C4-2B (cell line): ENCODE data around the gene ERI2.
A peak's percentile ranks its signal among the peaks of the same experiment; 100 is the strongest.

Experiments used
- H3K27ac ChIP-seq: fragments of 450-650 bp; 2 replicates; pipeline ENCODE4 v1.5.1; 2017
- ZFX ChIP-seq: fragments of 450-650 bp; IDR thresholded peaks from 2 replicates; pipeline ENCODE4 v1.6.1; 2017
- TF ChIP-seq, protein P1 (sequence below): fragments of 450-650 bp; conservative IDR thresholded peaks from 2 replicates; pipeline ENCODE4 v1.5.1; 2017; ENCODE audit warnings: mild to moderate bottlenecking

The ERI2 gene

DNA sequence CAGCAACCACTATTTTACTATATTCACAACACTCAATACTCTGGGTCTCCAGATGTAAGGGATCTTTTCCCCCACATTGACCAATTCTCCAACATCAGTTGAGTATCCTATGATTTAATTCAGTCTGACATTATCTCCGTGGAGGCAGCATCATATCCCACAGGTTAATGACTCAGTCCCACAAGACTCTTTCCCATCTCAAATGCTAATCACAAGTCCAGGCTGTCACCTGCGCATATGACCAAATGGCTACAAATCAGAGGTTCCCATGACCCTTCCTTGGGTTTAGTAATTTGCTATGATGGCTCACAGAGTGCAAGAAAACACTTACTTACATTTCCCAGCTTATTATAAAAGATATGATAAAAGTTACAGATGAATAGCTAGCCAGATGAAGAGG lies 23.8 kb downstream of the ERI2 start:
- TF ChIP-seq ZFX: no peak
- TF ChIP-seq, protein P1, sequence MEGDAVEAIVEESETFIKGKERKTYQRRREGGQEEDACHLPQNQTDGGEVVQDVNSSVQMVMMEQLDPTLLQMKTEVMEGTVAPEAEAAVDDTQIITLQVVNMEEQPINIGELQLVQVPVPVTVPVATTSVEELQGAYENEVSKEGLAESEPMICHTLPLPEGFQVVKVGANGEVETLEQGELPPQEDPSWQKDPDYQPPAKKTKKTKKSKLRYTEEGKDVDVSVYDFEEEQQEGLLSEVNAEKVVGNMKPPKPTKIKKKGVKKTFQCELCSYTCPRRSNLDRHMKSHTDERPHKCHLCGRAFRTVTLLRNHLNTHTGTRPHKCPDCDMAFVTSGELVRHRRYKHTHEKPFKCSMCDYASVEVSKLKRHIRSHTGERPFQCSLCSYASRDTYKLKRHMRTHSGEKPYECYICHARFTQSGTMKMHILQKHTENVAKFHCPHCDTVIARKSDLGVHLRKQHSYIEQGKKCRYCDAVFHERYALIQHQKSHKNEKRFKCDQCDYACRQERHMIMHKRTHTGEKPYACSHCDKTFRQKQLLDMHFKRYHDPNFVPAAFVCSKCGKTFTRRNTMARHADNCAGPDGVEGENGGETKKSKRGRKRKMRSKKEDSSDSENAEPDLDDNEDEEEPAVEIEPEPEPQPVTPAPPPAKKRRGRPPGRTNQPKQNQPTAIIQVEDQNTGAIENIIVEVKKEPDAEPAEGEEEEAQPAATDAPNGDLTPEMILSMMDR: no peak
- H3K27ac ChIP-seq: no peak overlapping the region

DNA sequence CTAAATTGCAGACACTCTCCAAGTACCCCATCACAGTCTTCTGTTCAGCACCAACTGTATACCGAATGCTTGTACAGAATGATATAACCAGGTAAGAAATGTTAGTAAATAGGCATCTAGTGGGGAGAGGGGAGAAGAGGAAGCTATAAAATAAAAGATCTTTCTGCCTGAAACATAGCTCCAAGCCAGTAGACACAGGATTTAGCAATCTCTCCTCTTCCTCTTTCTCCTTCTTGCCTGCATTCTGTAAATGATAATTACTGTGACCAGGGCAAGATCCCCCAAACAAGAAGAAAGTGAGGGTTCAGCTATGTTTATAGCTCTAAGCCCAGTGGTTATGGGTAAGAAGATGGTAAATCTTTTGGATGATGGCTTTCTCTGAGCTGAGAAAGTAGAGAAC lies 24.6 kb downstream of the ERI2 start:
- TF ChIP-seq, protein P1: no peak
- no peak for TF ChIP-seq ZFX

DNA sequence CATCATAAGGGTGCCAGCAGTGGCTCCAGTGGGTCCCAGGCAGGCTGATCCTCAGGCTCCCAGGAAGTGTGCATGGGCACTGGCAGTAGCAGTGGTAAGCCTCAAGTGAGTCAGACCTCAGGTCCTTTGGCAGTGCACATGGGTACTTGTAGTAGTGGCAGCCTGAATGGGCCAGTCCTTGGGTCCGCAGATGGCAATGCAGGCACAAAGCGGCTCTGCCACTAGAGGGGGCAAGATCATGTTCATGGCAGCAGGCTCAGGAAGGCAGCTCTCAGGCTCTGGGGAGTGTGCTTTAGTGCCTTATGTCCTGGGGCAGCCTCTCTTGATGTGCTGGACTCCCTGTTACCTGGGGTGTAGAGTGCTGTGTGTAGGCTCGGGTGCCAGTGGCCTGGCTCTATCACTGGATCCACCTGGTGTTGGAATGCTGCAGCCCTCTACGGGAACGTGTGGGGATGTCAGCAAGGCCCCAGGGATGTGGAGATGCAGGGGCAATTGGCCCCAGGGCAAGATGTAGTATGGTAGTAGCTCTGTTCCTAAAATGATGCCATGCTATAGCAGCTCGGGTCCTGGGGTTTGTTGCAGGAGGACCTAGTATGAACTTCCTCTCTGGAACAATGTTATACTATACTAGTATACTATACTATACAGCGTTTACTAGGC lies 31.4 kb downstream of the ERI2 start:
- TF ChIP-seq, protein P1: peak; percentile 82
- TF ChIP-seq ZFX: no peak
- H3K27ac ChIP-seq: no peak overlapping the region

More for the DNA sequence above, 24.6 kb downstream of the ERI2 start:
- no peak overlapping the region for H3K27ac ChIP-seq

DNA sequence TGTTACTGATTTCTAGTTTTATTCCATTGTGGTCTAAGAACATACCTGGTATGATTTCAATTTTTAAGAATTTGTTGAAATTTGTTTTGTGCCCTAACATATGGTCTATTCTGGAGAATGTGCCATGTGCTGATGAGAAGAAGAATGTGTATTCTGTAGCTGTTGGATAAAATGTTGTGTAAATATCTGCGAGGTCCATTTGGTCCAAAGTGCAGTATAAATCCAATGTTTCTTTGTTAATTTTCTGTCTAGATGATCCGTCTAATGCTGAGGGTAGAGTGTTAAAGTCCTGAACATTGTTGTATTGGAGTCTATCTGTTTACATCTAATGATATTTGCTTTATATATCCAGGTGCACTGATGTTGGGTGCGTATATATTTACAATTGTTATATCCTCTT lies 32.6 kb downstream of the ERI2 start:
- no peak for TF ChIP-seq ZFX
- TF ChIP-seq, protein P1: no peak
- H3K27ac ChIP-seq: no peak overlapping the region

DNA sequence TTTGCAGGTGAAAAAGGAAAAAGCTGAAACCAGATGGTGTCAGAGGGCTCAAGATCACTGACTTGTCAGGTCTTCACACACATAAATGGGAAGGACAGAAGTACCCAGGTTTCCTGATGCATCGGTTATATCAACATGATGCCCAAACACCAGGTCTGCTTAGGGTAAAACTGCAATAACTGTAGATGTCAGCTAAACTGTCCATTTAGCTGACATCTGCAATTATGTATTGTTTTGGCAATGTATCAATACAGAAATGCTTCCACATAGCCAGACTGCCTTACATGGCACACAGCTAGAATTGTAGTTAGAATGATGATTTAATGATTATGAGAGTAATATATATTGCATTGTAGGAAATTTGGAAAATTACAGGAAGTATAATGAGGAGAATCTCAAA lies 37.5 kb downstream of the ERI2 start:
- no peak overlapping the region for H3K27ac ChIP-seq
- no peak for TF ChIP-seq ZFX
- TF ChIP-seq, protein P1: no peak

DNA sequence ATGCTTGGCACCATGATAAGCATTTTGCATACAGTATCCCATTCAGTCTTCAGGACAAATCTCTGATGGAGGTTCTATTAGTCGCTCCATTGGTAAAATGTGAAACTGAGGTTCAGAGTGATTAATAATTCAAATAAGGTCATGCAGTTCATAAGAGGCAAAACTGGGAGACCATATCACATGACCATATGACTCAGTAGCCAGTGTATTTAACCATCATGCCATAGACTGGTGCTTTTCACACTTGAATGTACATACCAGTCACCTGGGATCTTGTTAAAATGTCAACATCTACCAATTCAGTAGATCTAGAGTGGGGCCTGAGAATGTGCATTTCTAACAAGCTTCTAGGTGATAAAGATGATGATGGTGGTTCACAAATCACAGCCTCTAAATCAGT lies 38.2 kb downstream of the ERI2 start:
- TF ChIP-seq, protein P1: no peak
- no peak for TF ChIP-seq ZFX
- no peak overlapping the region for H3K27ac ChIP-seq

DNA sequence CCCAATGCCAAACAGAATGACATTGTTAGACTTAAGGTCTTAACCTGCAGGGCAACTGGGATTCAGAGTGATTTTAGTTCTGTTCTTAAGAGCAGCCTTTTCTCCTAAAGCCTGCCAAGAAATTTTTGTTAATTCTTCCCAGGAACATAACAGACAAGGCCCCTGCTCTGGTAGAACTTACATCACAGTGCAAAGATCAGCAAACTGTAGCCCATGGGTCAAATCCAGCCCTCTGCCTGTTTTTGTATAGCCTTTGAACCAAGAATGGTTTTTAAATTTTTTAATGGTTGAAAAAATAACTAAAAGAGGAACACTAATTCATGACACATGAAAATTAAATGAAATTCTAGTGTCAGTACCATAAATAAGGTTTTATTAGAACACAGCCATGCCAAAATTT lies 38.7 kb downstream of the ERI2 start:
- no peak for TF ChIP-seq ZFX
- TF ChIP-seq, protein P1: no peak
- no peak overlapping the region for H3K27ac ChIP-seq
